SK-N-SH (cell line): ENCODE results near the gene EP400.

Source experiments
- ELF1 ChIP-seq: IDR thresholded peaks from 2 replicates; pipeline ENCODE4 v1.4.0; 2012
- FOSL2 ChIP-seq: IDR thresholded peaks from 2 replicates; pipeline ENCODE4 v1.4.0; 2012; ENCODE audit warnings: low read depth, mild to moderate bottlenecking, moderate library complexity, borderline replicate concordance
- MXI1 ChIP-seq: IDR thresholded peaks from 2 replicates; pipeline ENCODE4 v1.6.1; 2012; ENCODE audit warnings: mild to moderate bottlenecking, low read depth, low read length, improper control_type of control experiment
- SIN3A ChIP-seq: IDR thresholded peaks from 2 replicates; pipeline ENCODE4 v1.6.1; 2012; ENCODE audit warnings: low read depth, mild to moderate bottlenecking, low read length, moderate library complexity, borderline replicate concordance
- TEAD4 ChIP-seq: IDR thresholded peaks from 2 replicates; pipeline ENCODE4 v1.4.0; 2012; ENCODE audit warnings: mild to moderate bottlenecking, borderline replicate concordance; ENCODE audit not compliant: insufficient read depth
- YY1 ChIP-seq: IDR thresholded peaks from 2 replicates; pipeline ENCODE4 v1.4.0; 2012; ENCODE audit warnings: low read depth, mild to moderate bottlenecking
- TF ChIP-seq, protein P1 (sequence below): IDR thresholded peaks from 2 replicates; pipeline ENCODE4 v1.4.0; 2012; ENCODE audit warnings: low read depth, borderline replicate concordance
- TF ChIP-seq, protein P2 (sequence below): fragments of 200-600 bp; sonication (generic); IDR thresholded peaks from 2 replicates; pipeline ENCODE4 v1.6.1; 2017; ENCODE audit warnings: antibody characterized with exemption, mild to moderate bottlenecking, moderate library complexity
- TF ChIP-seq, protein P3 (sequence below): fragments of 150-350 bp; IDR thresholded peaks from 2 replicates; pipeline ENCODE4 v1.6.1; 2017; ENCODE audit warnings: antibody characterized with exemption, low read length, low read depth, borderline replicate concordance

DNA sequence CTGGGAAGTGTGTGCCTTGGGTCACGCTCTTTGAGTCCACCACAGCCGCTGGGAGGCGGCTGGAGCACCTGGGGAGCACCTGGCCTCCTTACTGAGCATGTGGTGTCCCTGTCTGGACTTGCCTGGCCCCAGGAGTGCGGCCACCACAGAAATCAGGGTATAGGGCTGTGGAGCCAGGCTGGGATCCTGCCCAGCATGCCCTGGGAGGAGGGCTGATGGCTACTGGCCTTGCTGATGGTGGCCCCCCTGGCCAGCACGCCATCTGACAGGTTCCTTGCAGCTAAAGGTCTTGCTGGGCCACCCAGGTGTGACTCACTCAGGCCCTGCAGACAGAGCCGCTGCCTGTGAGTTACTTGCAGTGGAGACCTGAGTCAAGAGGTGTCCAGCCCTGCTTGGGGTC, 49.3 kb upstream of the EP400 start:
- TF ChIP-seq, protein P1, sequence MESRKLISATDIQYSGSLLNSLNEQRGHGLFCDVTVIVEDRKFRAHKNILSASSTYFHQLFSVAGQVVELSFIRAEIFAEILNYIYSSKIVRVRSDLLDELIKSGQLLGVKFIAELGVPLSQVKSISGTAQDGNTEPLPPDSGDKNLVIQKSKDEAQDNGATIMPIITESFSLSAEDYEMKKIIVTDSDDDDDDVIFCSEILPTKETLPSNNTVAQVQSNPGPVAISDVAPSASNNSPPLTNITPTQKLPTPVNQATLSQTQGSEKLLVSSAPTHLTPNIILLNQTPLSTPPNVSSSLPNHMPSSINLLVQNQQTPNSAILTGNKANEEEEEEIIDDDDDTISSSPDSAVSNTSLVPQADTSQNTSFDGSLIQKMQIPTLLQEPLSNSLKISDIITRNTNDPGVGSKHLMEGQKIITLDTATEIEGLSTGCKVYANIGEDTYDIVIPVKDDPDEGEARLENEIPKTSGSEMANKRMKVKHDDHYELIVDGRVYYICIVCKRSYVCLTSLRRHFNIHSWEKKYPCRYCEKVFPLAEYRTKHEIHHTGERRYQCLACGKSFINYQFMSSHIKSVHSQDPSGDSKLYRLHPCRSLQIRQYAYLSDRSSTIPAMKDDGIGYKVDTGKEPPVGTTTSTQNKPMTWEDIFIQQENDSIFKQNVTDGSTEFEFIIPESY, result no peak
- TF ChIP-seq SIN3A (no peak), YY1 (no peak), TEAD4 (no peak), MXI1 (no peak), FOSL2 (no peak), ELF1 (no peak)
- TF ChIP-seq, protein P2, sequence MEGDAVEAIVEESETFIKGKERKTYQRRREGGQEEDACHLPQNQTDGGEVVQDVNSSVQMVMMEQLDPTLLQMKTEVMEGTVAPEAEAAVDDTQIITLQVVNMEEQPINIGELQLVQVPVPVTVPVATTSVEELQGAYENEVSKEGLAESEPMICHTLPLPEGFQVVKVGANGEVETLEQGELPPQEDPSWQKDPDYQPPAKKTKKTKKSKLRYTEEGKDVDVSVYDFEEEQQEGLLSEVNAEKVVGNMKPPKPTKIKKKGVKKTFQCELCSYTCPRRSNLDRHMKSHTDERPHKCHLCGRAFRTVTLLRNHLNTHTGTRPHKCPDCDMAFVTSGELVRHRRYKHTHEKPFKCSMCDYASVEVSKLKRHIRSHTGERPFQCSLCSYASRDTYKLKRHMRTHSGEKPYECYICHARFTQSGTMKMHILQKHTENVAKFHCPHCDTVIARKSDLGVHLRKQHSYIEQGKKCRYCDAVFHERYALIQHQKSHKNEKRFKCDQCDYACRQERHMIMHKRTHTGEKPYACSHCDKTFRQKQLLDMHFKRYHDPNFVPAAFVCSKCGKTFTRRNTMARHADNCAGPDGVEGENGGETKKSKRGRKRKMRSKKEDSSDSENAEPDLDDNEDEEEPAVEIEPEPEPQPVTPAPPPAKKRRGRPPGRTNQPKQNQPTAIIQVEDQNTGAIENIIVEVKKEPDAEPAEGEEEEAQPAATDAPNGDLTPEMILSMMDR, result no peak
- TF ChIP-seq, protein P3, sequence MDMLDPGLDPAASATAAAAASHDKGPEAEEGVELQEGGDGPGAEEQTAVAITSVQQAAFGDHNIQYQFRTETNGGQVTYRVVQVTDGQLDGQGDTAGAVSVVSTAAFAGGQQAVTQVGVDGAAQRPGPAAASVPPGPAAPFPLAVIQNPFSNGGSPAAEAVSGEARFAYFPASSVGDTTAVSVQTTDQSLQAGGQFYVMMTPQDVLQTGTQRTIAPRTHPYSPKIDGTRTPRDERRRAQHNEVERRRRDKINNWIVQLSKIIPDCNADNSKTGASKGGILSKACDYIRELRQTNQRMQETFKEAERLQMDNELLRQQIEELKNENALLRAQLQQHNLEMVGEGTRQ, result no peak
